Spleen (tissue), 11 donors: ENCODE measurements around the gene ZMIZ2. TPM values are rescaled to one million over a fixed set of nuclear protein-coding genes. Genes with fewer than 3 reads are reported as not detected.

Experiments
- DNase-seq: peaks from one replicate; pipeline ENCODE4 v3.0.0-alpha.2; 2020
- H3K27ac ChIP-seq, 8 donors: fragments of 200-600 bp; sonication (generic) in 7 of 8; 1 replicate in 4 of 8; 2 replicates in 4 of 8; pipeline versions ENCODE4 v1.5.0 to v1.8.0; 2016 to 2021; ENCODE audit warnings: inconsistent platforms in 4 of 8, mild to moderate bottlenecking in 4 of 8, moderate library complexity in 1 of 8
- H3K27me3 ChIP-seq, 7 donors: fragments of 200-600 bp; sonication (generic) in 6 of 7; replicated peaks in 1 of 7; 1 replicate in 4 of 7; 2 replicates in 3 of 7; pipeline versions ENCODE4 v1.5.0 to v1.8.0; 2016 to 2021; ENCODE audit warnings: inconsistent platforms in 3 of 7, mild to moderate bottlenecking in 1 of 7
- H3K36me3 ChIP-seq, 6 donors: fragments of 200-600 bp; sonication (generic) in 5 of 6; 1 replicate in 4 of 6; 2 replicates in 2 of 6; pipeline versions ENCODE4 v1.5.0 to v1.8.0; 2016 to 2021; ENCODE audit warnings: inconsistent platforms in 2 of 6
- H3K4me1 ChIP-seq, 6 donors: fragments of 200-600 bp; sonication (generic) in 5 of 6; 1 replicate in 3 of 6; 2 replicates in 3 of 6; pipeline versions ENCODE4 v1.5.0 to v1.8.0; 2016 to 2021; ENCODE audit warnings: inconsistent platforms in 3 of 6
- H3K4me3 ChIP-seq, 8 donors: fragments of 200-600 bp; sonication (generic) in 7 of 8; 1 replicate in 4 of 8; 2 replicates in 4 of 8; pipeline versions ENCODE4 v1.5.0 to v1.8.0; 2016 to 2021; ENCODE audit warnings: inconsistent platforms in 4 of 8, mild to moderate bottlenecking in 4 of 8, moderate library complexity in 2 of 8
- H3K9me3 ChIP-seq, 8 donors: fragments of 200-600 bp; sonication (generic) in 7 of 8; 1 replicate in 4 of 8; 2 replicates in 4 of 8; pipeline versions ENCODE4 v1.5.0 to v1.8.0; 2016 to 2021; ENCODE audit warnings: inconsistent platforms in 4 of 8
- CTCF ChIP-seq, 11 experiments: fragments of 200-600 bp in 7 of 11; fragments of 450-650 bp in 4 of 11; sonication (generic) in 4 of 11; IDR thresholded peaks in 8 of 11; conservative IDR thresholded peaks in 3 of 11; 1 replicate in 7 of 11; 2 replicates in 4 of 11; pipeline versions ENCODE4 v1.4.0 to v1.8.0; 2016 to 2021; ENCODE audit warnings: antibody characterized with exemption in 11 of 11, inconsistent platforms in 4 of 11, mild to moderate bottlenecking in 1 of 11
- POLR2A ChIP-seq, 3 donors: fragments of 450-650 bp; IDR thresholded peaks; one replicate each; pipeline ENCODE4 v1.5.1; 2017; ENCODE audit warnings: antibody characterized with exemption in 3 of 3, mild to moderate bottlenecking in 1 of 3
- POLR2AphosphoS5 ChIP-seq, 3 donors: sonication (generic); formaldehyde crosslinking; IDR thresholded peaks; one replicate each; pipeline ENCODE4 v1.5.1; 2017; ENCODE audit warnings: antibody characterized with exemption in 3 of 3
- WGBS, 5 donors: extraction: QIAGEN DNeasy Blood & Tissue Kit in 3 of 5; methylation state at CpG; one replicate each; pipeline versions ENCODE4 v1.1.5 to v1.1.7; 2013 to 2018; 5-methylcytosine and 5-hydroxymethylcytosine counted together
- intact Hi-C: fragments of 100-400 bp; cut with DNase I; formaldehyde crosslinking; loops from one replicate; pipeline ENCODE4 v1.15.0; 2023; ENCODE audit warnings: low total_unique reads
- polyA plus RNA-seq, 3 donors: library from polyadenylated mRNA; stranded (reverse); fragments of 200-250 nt; gene quantifications; one replicate each; pipeline ENCODE4 v1.2.1, GENCODE V29; 2013
- total RNA-seq, 7 donors: library from RNA; depleted of rRNA in 3 of 7; stranded (reverse); fragments of >200 nt in 3 of 7; fragmentation: NEBNext Ultra II Directional in 4 of 7; extraction: Animal tissue kit (Norgen Biotek cat#: 25700) in 4 of 7; gene quantifications; one replicate each; pipeline versions ENCODE4 v1.1.0 to v1.2.1, GENCODE V29; 2016 to 2021
- donor health status: healthy with polysubstance abuse.
- donor health status: DM: no; HTN: no; CAD: no; lungs with moderate emphysema.
- donor health status: DM: no; HTN: no; CAD: no.
- donor health status: Bipolar disorder and iron deficiency.
- donor health status: healthy.
- donor health status: DM: no; HTN: no; CAD: no.
- donor health status: DM: yes; HTN: yes; CAD: no.

ZMIZ2 gene
- total and polyA plus RNA-seq, 10 donors: 27.7 to 160 (median 84.1) TPM

GRCh38 chr7:44743750-44744149 is 4.9 kb upstream of the ZMIZ2 start:
- no peaks in the 10 kb centered on the region for H3K9me3 ChIP-seq
- 52 to 89% (median 67%) methylated on average over 1 of the region's 1 CpG for WGBS, 5 donors
- H3K4me1 ChIP-seq: peaks cover 0 to 15% (median 9%) of the 10 kb centered on the region in 6 donors
- no peak overlapping the region for H3K27ac ChIP-seq
- TF ChIP-seq POLR2A (IDR thresholded peaks at IDR 0.05) (no peak), CTCF (IDR thresholded peaks at IDR 0.05 in 8 of 11, conservative IDR thresholded peaks at IDR 0.05 in 3 of 11) (no peak), POLR2AphosphoS5 (IDR thresholded peaks at IDR 0.05) (no peak)
- H3K27me3 ChIP-seq: no peaks in the 10 kb centered on the region
- no peak overlapping the region for H3K4me3 ChIP-seq
- no peaks in the 10 kb centered on the region for H3K36me3 ChIP-seq
- intact Hi-C loops: loop anchor here (10.0 kb wide), 1 partner anchor 139 kb away; the partner anchor contains the start of gene OGDH
- no peak for DNase-seq

- peak overlapping the region; percentile 63 to 100 (median 98) for H3K27ac ChIP-seq
- H3K36me3 ChIP-seq: peaks cover 0 to 7% (median 0%) of the 10 kb centered on the region in 6 donors
- TF ChIP-seq POLR2A (IDR thresholded peaks at IDR 0.05): no peak
- no peak for TF ChIP-seq CTCF (IDR thresholded peaks at IDR 0.05 in 8 of 11, conservative IDR thresholded peaks at IDR 0.05 in 3 of 11)
- peak in 2 of 3 donors; percentile 29 to 41 for TF ChIP-seq POLR2AphosphoS5 (IDR thresholded peaks at IDR 0.05)
- intact Hi-C loops: loop anchor here (5.0 to 10.0 kb wide), 2 partner anchors 48 to 144 kb away; partner anchors contain the start of genes OGDH and PPIA
- no peak for DNase-seq
- H3K27me3 ChIP-seq: no peaks in the 10 kb centered on the region
- 1 to 8% (median 2%) methylated on average over 12 to 60 of the region's 60 CpGs for WGBS, 5 donors
- H3K4me1 ChIP-seq: peaks cover 37 to 60% (median 56%) of the 10 kb centered on the region in 6 donors
- no peaks in the 10 kb centered on the region for H3K9me3 ChIP-seq
- H3K4me3 ChIP-seq: peak overlapping the region; percentile 73 to 91 (median 80)
Observed at GRCh38 chr7:44748948-44749731, 493 bp downstream of the ZMIZ2 start.

GRCh38 chr7:44749992-44750391 is 1.3 kb downstream of the ZMIZ2 start:
- Histone ChIP-seq H3K4me1 (peaks cover 37 to 68% (median 64%) of the 10 kb centered on the region in 6 donors), H3K4me3 (peak overlapping the region in 7 of 8 donors; percentile 73 to 91 (median 77)), H3K27me3 (no peaks in the 10 kb centered on the region), H3K9me3 (no peaks in the 10 kb centered on the region), H3K36me3 (peaks cover 0 to 7% (median 0%) of the 10 kb centered on the region in 6 donors), H3K27ac (peak overlapping the region in 6 of 8 donors; percentile 51 to 100 (median 98))
- intact Hi-C loops: loop anchor here (5.0 to 10.0 kb wide), 2 partner anchors 47 to 145 kb away; partner anchors contain the start of genes OGDH and PPIA
- peak; percentile 4 for DNase-seq
- 78 to 95% (median 85%) methylated on average over 2 of the region's 2 CpGs for WGBS, 5 donors
- TF ChIP-seq CTCF (IDR thresholded peaks at IDR 0.05 in 8 of 11, conservative IDR thresholded peaks at IDR 0.05 in 3 of 11) (no peak), POLR2A (IDR thresholded peaks at IDR 0.05) (no peak), POLR2AphosphoS5 (IDR thresholded peaks at IDR 0.05) (no peak)

- DNase-seq: peak; percentile 65
- peaks cover 37 to 73% (median 69%) of the 10 kb centered on the region in 6 donors for H3K4me1 ChIP-seq
- 78 to 83% (median 80%) methylated on average over 2 to 3 of the region's 3 CpGs for WGBS, 5 donors
- intact Hi-C loops: no loop called here
- no peaks in the 10 kb centered on the region for H3K9me3 ChIP-seq
- peaks cover 0 to 7% (median 0%) of the 10 kb centered on the region in 6 donors for H3K36me3 ChIP-seq
- TF ChIP-seq POLR2A (IDR thresholded peaks at IDR 0.05): no peak
- TF ChIP-seq POLR2AphosphoS5 (IDR thresholded peaks at IDR 0.05): no peak
- TF ChIP-seq CTCF (IDR thresholded peaks at IDR 0.05 in 8 of 11, conservative IDR thresholded peaks at IDR 0.05 in 3 of 11): no peak
- peak overlapping the region in 6 of 8 donors; percentile 10 to 91 (median 75) for H3K4me3 ChIP-seq
- no peaks in the 10 kb centered on the region for H3K27me3 ChIP-seq
- H3K27ac ChIP-seq: peak overlapping the region in 7 of 8 donors; percentile 51 to 100 (median 98)
Observed at GRCh38 chr7:44750424-44750823, 1.8 kb downstream of the ZMIZ2 start.
